ENCODE data around the gene GZMH. TPM values are rescaled to one million over a fixed set of nuclear protein-coding genes. Genes with fewer than 3 reads are reported as not detected.

Gene GZMH
- total RNA-seq, 2 donors from 2014 or later, result 14.7 TPM; not detected in 1

- H3K4me1 ChIP-seq (ENCODE audit: control insufficient read depth in 1 of 2, low read depth in 2 of 2), result no peaks in the 10 kb centered on the region
- no peaks in the 10 kb centered on the region for H3K9me3 ChIP-seq
- H3K27ac ChIP-seq, result no peak overlapping the region
- ATAC-seq (ENCODE audit: insufficient number of reproducible peaks, low FRiP score, low read depth) (no peak), DNase-seq (ENCODE audit: low spot score) (no peak)
- H3K27me3 ChIP-seq (replicated peaks; ENCODE audit: insufficient read depth), result no peaks in the 10 kb centered on the region
- TF ChIP-seq CTCF (IDR thresholded peaks at IDR 0.05), result no peak
- no peak overlapping the region for H3K4me3 ChIP-seq
- no peaks in the 10 kb centered on the region for H3K36me3 ChIP-seq
Measured at GRCh38 chr14:24574206-24574774, 35.2 kb downstream of the GZMH start.

GRCh38 chr14:24566318-24566717, 43.2 kb downstream of the GZMH start:
- Histone ChIP-seq H3K27me3 (replicated peaks; ENCODE audit: insufficient read depth) (no peaks in the 10 kb centered on the region), H3K27ac (no peak overlapping the region), H3K9me3 (peaks cover 8% of the 10 kb centered on the region), H3K4me1 (ENCODE audit: control insufficient read depth in 1 of 2, low read depth in 2 of 2) (no peaks in the 10 kb centered on the region), H3K36me3 (no peaks in the 10 kb centered on the region), H3K4me3 (no peak overlapping the region)
- no peak for DNase-seq (ENCODE audit: low spot score)
- no peak for ATAC-seq (ENCODE audit: insufficient number of reproducible peaks, low FRiP score, low read depth)
- TF ChIP-seq CTCF (IDR thresholded peaks at IDR 0.05), result no peak

DNA sequence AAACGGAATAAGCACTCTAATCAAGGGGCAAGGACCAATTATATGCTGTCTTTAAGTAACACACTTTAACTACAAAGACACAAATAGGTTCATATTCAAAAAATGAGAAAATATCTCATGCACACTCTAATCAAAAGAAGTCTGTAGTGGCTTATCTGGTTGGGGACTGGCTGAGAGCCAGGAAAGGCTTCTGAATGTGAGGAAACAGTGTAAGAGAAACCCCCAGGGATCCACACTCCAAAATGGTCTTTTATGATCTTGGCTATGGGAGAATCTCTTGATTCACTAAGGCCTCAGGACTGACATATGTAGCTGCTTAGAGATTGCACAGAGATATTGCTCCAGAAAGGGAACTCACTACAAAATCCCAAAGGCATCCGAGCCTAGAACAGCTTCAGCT, 43.7 kb downstream of the GZMH start:
- no peak for TF ChIP-seq CTCF (IDR thresholded peaks at IDR 0.05)
- Histone ChIP-seq H3K27me3 (replicated peaks; ENCODE audit: insufficient read depth) (no peaks in the 10 kb centered on the region), H3K27ac (no peak overlapping the region), H3K4me3 (no peak overlapping the region), H3K4me1 (ENCODE audit: control insufficient read depth in 1 of 2, low read depth in 2 of 2) (no peaks in the 10 kb centered on the region), H3K9me3 (peaks cover 8% of the 10 kb centered on the region), H3K36me3 (no peaks in the 10 kb centered on the region)
- ATAC-seq (ENCODE audit: insufficient number of reproducible peaks, low FRiP score, low read depth), result no peak
- DNase-seq (ENCODE audit: low spot score), result no peak

GRCh38 chr14:24563505-24563904, 46.0 kb downstream of the GZMH start:
- ATAC-seq (ENCODE audit: insufficient number of reproducible peaks, low FRiP score, low read depth) (no peak), DNase-seq (ENCODE audit: low spot score) (no peak)
- Histone ChIP-seq H3K4me3 (no peak overlapping the region), H3K27ac (no peak overlapping the region), H3K36me3 (no peaks in the 10 kb centered on the region), H3K4me1 (ENCODE audit: control insufficient read depth in 1 of 2, low read depth in 2 of 2) (no peaks in the 10 kb centered on the region), H3K27me3 (replicated peaks; ENCODE audit: insufficient read depth) (no peaks in the 10 kb centered on the region), H3K9me3 (peaks cover 8% of the 10 kb centered on the region)
- TF ChIP-seq CTCF (IDR thresholded peaks at IDR 0.05), result no peak

DNA sequence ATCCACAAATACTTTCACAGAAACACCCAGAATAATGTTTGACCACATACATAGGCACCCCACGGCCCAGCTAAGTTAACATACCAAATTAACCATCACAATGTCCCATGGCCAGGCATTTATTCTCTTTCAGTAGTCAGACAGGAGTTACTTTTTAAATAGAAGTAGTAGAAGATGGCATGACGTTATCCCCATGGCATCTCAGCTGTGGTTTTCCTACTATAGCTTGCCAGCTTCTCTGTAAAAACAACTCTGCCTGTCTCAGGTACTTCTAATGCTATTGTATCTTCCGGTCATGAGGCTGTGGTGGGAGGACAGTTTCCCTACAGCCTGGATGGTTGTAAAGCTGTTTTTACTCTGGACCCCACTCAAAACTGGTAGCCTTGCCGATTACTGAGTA, 52.7 kb downstream of the GZMH start:
- Histone ChIP-seq H3K36me3 (no peaks in the 10 kb centered on the region), H3K4me1 (ENCODE audit: control insufficient read depth in 1 of 2, low read depth in 2 of 2) (no peaks in the 10 kb centered on the region), H3K27ac (no peak overlapping the region), H3K27me3 (replicated peaks; ENCODE audit: insufficient read depth) (no peaks in the 10 kb centered on the region), H3K4me3 (no peak overlapping the region), H3K9me3 (no peaks in the 10 kb centered on the region)
- TF ChIP-seq CTCF (IDR thresholded peaks at IDR 0.05), result no peak
- DNase-seq (ENCODE audit: low spot score) (no peak), ATAC-seq (ENCODE audit: insufficient number of reproducible peaks, low FRiP score, low read depth) (no peak)

Other genes starting within 250 kb of the GZMH start
- 10 to 100 TPM; 62.0 to 84.5 TPM for gene NFATC4, start 241.5 kb downstream of the GZMH start, total RNA-seq
- 10 to 100 TPM in 1 of 2 donors, 1 to 10 TPM in 1; 9.5 to 11.6 TPM for gene NYNRIN, start 210.7 kb downstream of the GZMH start, total RNA-seq
- 1 to 10 TPM; 1.3 to 4.2 TPM for gene CBLN3, start 180.0 kb downstream of the GZMH start, total RNA-seq
- gene KHNYN, start 179.7 kb downstream of the GZMH start, total RNA-seq, result 10 to 100 TPM; 62.8 to 71.6 TPM
- 10 to 100 TPM; 27.6 to 61.8 TPM for gene SDR39U1, start 166.9 kb downstream of the GZMH start, total RNA-seq
- gene CMA1, start 101.4 kb downstream of the GZMH start, total RNA-seq, result not detected
- gene CTSG, start 33.4 kb downstream of the GZMH start, total RNA-seq, result 1 to 10 TPM; 4.1 to 8.8 TPM
- gene GZMB, start 24.5 kb upstream of the GZMH start, total RNA-seq, result under 1 TPM in 1 of 2 donors, not detected in 1; 0.78 TPM

Measured in thoracic aorta (tissue), 2 donors.